Lower leg skin (tissue), 4 donors: ENCODE data around the gene BRD3OS. TPM values are rescaled to one million over a fixed set of nuclear protein-coding genes. Genes with fewer than 3 reads are reported as not detected.

Experiments
- DNase-seq, 2 donors: peaks; one replicate each; pipeline ENCODE4 v3.0.0-alpha.2; 2019; ENCODE audit warnings: low spot score in 2 of 2
- H3K4me3 ChIP-seq: fragments of 200-600 bp; sonication (generic); 2 replicates; pipeline ENCODE4 v1.5.1; 2017; ENCODE audit warnings: mild to moderate bottlenecking, low read depth; ENCODE audit not compliant: poor library complexity, severe bottlenecking
- CTCF ChIP-seq, 3 donors: fragments of 450-650 bp; IDR thresholded peaks; one replicate each; pipeline ENCODE4 v1.5.1; 2016; ENCODE audit warnings: antibody characterized with exemption in 3 of 3, mild to moderate bottlenecking in 3 of 3, moderate library complexity in 2 of 3
- POLR2A ChIP-seq, 2 donors: fragments of 450-650 bp; IDR thresholded peaks; one replicate each; pipeline ENCODE4 v1.6.1; 2016 to 2017; ENCODE audit warnings: antibody characterized with exemption in 2 of 2, mild to moderate bottlenecking in 1 of 2, moderate library complexity in 1 of 2
- WGBS, 2 donors: methylation state at CpG; one replicate each; pipeline ENCODE4 v1.1.5; 2018; 5-methylcytosine and 5-hydroxymethylcytosine counted together
- intact Hi-C: fragments of 100-400 bp; cut with DNase I; formaldehyde crosslinking; loops from one replicate; pipeline ENCODE4 v1.15.0; 2023; ENCODE audit warnings: low total_unique reads
- total RNA-seq, 4 donors: library from RNA; depleted of rRNA; stranded (reverse); fragments of >200 nt; gene quantifications; one replicate each; pipeline ENCODE4 v1.1.0, GENCODE V29; 2016

Gene BRD3OS
- total RNA-seq, 4 donors from 2014 or later: 2.5 to 11.0 (median 6.4) TPM

- no peak overlapping the region for H3K4me3 ChIP-seq
- 7 to 13% methylated on average over 26 to 28 of the region's 28 CpGs for WGBS, 2 donors
- intact Hi-C loops: no loop called here
- TF ChIP-seq CTCF (IDR thresholded peaks at IDR 0.05) (no peak), POLR2A (IDR thresholded peaks at IDR 0.05) (no peak)
- peak in 1 of 2 donors; percentile 85 for DNase-seq
These were observed 40.5 kb downstream of the BRD3OS start for GRCh38 chr9:134065612-134066419.

- 0 to 3% methylated on average over 9 of the region's 9 CpGs for WGBS, 2 donors
- DNase-seq: no peak
- TF ChIP-seq POLR2A (IDR thresholded peaks at IDR 0.05) (no peak), CTCF (IDR thresholded peaks at IDR 0.05) (no peak)
- H3K4me3 ChIP-seq: peak overlapping the region; percentile 64
- intact Hi-C loops: no loop called here
These were observed 41.2 kb downstream of the BRD3OS start for GRCh38 chr9:134066526-134066912.

GRCh38 chr9:134066913-134067851 is 41.9 kb downstream of the BRD3OS start:
- peak overlapping the region; percentile 64 for H3K4me3 ChIP-seq
- intact Hi-C loops: no loop called here
- no peak for TF ChIP-seq POLR2A (IDR thresholded peaks at IDR 0.05)
- no peak for TF ChIP-seq CTCF (IDR thresholded peaks at IDR 0.05)
- 0% methylated on average over 30 to 89 of the region's 126 CpGs for WGBS, 2 donors
- DNase-seq: peak in 1 of 2 donors; percentile 85

GRCh38 chr9:134067904-134068743 is 42.8 kb downstream of the BRD3OS start, which contains the start of gene BRD3:
BRD3 (minus strand) TSS chr9:134068026; CDS start chr9:134053477, 14,549 bp downstream.
- intact Hi-C loops: no loop called here
- WGBS, 2 donors: 2 to 3% methylated on average over 13 to 20 of the region's 131 CpGs
- H3K4me3 ChIP-seq: peak within 1 kb of the TSS; percentile 65
- TF ChIP-seq POLR2A (IDR thresholded peaks at IDR 0.05) (peak in 1 of 2 donors; percentile 8), CTCF (IDR thresholded peaks at IDR 0.05) (no peak)
- DNase-seq: peak; percentile 76 to 93
